Activated CD8-positive, alpha-beta memory T cell treated with anti-CD3 and anti-CD28 coated beads, Interleukin-2, amount 10 ng/mL, durations not matched to agents 7 days and 5 days (primary cell): Measurements from ENCODE around the gene CCDC142. TPM values are rescaled to one million over a fixed set of nuclear protein-coding genes. Genes with fewer than 3 reads are reported as not detected.
"Not testable (repeated sequence)": the region's sequence is repeated elsewhere in the genome, so short reads cannot be mapped to it uniquely, and the experiment has no call there.

ENCODE experiments used
- ATAC-seq: fragments of 150-1000 bp; cut with Tn5 transposase; one replicate; pipeline ENCODE4 v1.10.0; 2021; ENCODE audit warnings: moderate library complexity
- CTCF ChIA-PET: fragments of 350-600 bp; sonication (Branson Sonifier 250); formaldehyde crosslinking; loops from one replicate; lab custom pipeline; 2021; ENCODE audit warnings: antibody characterized with exemption; lab: Charles Lee
- DNase-seq: peaks from one replicate; pipeline ENCODE4 v3.0.0-alpha.2; 2020
- H3K27ac Mint-ChIP-seq: one replicate; pipeline ENCODE4 v1.8.0; 2021; ENCODE audit warnings: mild to moderate bottlenecking, mixed read lengths
- H3K27me3 Mint-ChIP-seq: one replicate; pipeline ENCODE4 v1.8.0; 2021; ENCODE audit warnings: mixed read lengths
- H3K36me3 Mint-ChIP-seq: one replicate; pipeline ENCODE4 v1.8.0; 2021; ENCODE audit warnings: mild to moderate bottlenecking, mixed read lengths
- H3K4me1 Mint-ChIP-seq: one replicate; pipeline ENCODE4 v1.8.0; 2021; ENCODE audit warnings: mixed read lengths
- H3K4me3 Mint-ChIP-seq: one replicate; pipeline ENCODE4 v1.8.0; 2021; ENCODE audit warnings: mild to moderate bottlenecking, moderate library complexity, mixed read lengths
- H3K9me3 Mint-ChIP-seq: one replicate; pipeline ENCODE4 v1.8.0; 2022; ENCODE audit warnings: low read depth, mixed read lengths
- total RNA-seq, 2 experiments: library from RNA; stranded (reverse); gene quantifications; one replicate each; pipeline ENCODE4 v1.2.3, GENCODE V29; 2021

CCDC142 gene
- total RNA-seq, 2 experiments from 2014 or later: 26.5 to 29.5 TPM

GRCh38 chr2:74462786-74463105 lies 20.1 kb downstream of the CCDC142 start:
- peaks cover 33% of the 10 kb centered on the region for H3K4me1 Mint-ChIP-seq
- no peaks in the 10 kb centered on the region for H3K27me3 Mint-ChIP-seq
- H3K27ac Mint-ChIP-seq: no peak overlapping the region
- DNase-seq (no peak), ATAC-seq (no peak)
- peaks cover 13% of the 10 kb centered on the region for H3K36me3 Mint-ChIP-seq
- CTCF ChIA-PET: interaction anchor here (0.7 to 3.8 kb wide), 2 partner anchors 10 to 19 kb away, joined by 3 to 19 read pairs; partner anchors contain the start of genes CCDC142, MRPL53 and TTC31
- H3K9me3 Mint-ChIP-seq: no peaks in the 10 kb centered on the region
- H3K4me3 Mint-ChIP-seq: peak overlapping the region; percentile 38

DNA sequence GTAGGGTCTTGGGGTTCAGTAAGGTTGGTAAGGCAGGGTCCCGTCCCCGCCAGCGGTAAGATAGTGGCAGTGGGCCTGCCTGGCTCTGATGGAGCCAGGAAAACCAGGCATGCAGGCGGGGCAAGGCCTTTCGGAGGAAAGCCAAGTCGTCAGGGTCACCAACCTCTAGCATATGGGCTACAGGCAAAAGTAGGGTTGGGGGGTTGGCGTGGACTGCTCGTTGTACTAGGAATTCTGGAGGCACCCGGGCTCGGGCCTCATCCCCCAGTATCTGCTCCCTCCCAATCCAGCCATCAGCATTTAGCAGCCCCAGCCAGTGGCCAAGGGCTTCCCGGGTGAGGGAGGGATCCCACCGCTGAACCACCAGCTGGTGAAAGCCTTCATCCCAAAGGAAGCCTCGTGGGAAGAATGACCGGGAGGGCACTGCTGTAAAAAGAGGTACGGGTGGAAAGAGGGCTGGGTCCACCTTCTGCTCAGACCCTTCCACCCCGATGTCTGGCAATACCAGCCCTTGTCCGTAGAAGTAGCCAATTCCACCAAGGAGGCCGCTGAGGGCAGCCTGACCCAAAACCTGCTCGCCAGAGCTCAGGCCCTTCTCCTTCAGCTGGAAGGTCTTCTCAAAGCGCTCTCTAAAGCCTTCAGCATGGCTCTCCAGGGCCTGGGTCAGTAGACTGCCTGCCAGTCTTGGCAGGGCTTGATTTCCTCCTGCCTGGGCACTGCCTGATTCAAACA lies 20.6 kb downstream of the CCDC142 start:
- CTCF ChIA-PET: interaction anchor here (0.7 to 3.8 kb wide), 3 partner anchors 10 to 123 kb away, joined by 3 to 19 read pairs (median 4); partner anchors contain the start of genes CCDC142, MRPL53 and TTC31
- ATAC-seq (no peak), DNase-seq (no peak)
- Mint-ChIP-seq H3K4me3 (no peak overlapping the region), H3K27me3 (no peaks in the 10 kb centered on the region), H3K4me1 (peaks cover 34% of the 10 kb centered on the region), H3K36me3 (peaks cover 13% of the 10 kb centered on the region), H3K9me3 (no peaks in the 10 kb centered on the region), H3K27ac (no peak overlapping the region)

DNA sequence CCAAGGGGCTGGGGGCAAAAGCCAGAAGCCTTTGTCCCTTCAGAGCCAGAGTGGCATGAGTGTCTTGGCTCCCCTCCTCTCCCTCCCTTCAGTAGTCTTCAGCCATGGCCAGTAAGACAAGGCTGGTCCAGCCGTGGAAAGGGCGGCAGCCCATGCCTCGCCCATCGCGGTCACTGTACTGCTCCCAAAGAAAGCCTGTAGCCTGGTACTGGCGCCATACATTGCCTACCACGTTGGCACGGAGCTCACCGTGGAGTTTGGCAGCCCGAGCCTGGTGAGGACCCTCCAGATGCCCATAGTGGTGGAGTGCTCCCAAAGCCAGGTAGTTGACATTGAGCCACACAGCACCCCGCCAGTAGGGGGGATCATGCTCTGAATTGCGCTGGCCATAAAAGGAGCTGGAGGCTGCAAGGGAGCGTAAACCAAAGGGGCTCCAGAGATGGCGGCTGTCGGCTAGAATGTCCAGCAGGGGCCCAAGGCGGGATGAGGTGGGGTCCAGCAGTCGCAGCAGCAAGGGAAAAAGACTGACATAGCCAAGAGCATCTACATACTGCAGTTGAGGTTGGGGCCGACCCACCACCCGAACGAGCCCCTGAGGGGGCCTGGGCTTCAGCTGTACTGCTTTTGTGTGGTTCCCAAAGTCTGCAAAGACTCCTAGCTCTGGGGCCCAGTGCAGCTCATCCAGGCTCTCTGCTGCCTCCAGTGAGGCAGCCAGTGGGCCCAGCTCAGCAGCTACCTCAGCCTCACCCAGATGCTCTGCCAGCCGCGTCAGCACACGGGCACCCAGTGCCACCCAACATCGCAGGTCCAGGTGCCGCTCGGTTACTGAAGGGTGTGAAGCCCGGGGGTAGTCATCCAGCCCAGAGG lies 21.4 kb downstream of the CCDC142 start:
- Mint-ChIP-seq H3K36me3 (peaks cover 14% of the 10 kb centered on the region), H3K4me3 (no peak overlapping the region), H3K9me3 (no peaks in the 10 kb centered on the region), H3K27me3 (no peaks in the 10 kb centered on the region), H3K4me1 (peaks cover 42% of the 10 kb centered on the region), H3K27ac (no peak overlapping the region)
- ATAC-seq: no peak
- no peak for DNase-seq
- CTCF ChIA-PET: interaction anchor here (1.0 to 3.8 kb wide), 2 partner anchors 21 to 124 kb away, joined by 4 to 19 read pairs; partner anchors contain the start of genes CCDC142 and TTC31

GRCh38 chr2:74460187-74460586 lies 22.6 kb downstream of the CCDC142 start:
- Mint-ChIP-seq H3K36me3 (peaks cover 14% of the 10 kb centered on the region), H3K4me1 (peaks cover 49% of the 10 kb centered on the region)
- H3K27ac Mint-ChIP-seq, H3K27me3 Mint-ChIP-seq, DNase-seq, ATAC-seq, H3K9me3 Mint-ChIP-seq, H3K4me3 Mint-ChIP-seq: not testable (repeated sequence)
- CTCF ChIA-PET: interaction anchor here (3.8 to 4.2 kb wide), 2 partner anchors 22 to 71 kb away, joined by 19 to 27 read pairs; partner anchors contain the start of genes AUP1, CCDC142, HTRA2 and TTC31

DNA sequence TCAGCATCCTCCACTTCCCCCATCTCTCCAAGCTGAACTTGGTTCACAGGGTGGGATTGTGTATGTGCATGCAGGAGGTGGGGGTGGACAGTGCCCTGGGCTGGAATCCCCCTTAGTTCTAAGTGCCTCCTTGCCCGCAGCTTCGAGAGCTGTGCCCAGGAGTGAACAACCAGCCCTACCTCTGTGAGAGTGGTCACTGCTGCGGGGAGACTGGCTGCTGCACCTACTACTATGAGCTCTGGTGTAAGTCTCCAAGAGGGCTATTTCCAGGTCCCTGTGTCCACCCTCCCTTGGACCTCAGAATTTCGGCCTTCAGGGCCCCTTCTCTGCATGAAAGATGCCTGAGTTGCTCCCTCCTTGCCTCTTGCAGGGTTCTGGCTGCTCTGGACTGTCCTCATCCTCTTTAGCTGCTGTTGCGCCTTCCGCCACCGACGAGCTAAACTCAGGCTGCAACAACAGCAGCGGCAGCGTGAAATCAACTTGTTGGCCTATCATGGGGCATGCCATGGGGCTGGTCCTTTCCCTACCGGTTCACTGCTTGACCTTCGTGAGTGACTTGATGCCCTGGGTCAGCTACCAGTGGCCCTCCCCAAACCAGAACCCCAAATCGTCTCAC lies 23.2 kb downstream of the CCDC142 start:
- CTCF ChIA-PET: interaction anchor here (3.8 to 7.4 kb wide), 4 partner anchors 14 to 71 kb away, joined by 19 to 66 read pairs (median 42); partner anchors contain the start of genes AUP1, CCDC142, HTRA2 and MRPL53
- not testable (repeated sequence) for H3K9me3 Mint-ChIP-seq, H3K27me3 Mint-ChIP-seq, DNase-seq, ATAC-seq
- H3K36me3 Mint-ChIP-seq: peaks cover 16% of the 10 kb centered on the region
- peak overlapping the region; percentile 94 for H3K4me3 Mint-ChIP-seq
- peak overlapping the region; percentile 95 for H3K27ac Mint-ChIP-seq
- peaks cover 53% of the 10 kb centered on the region for H3K4me1 Mint-ChIP-seq

GRCh38 chr2:74458938-74459363 lies 23.8 kb downstream of the CCDC142 start:
- ATAC-seq (no peak), DNase-seq (no peak)
- peak overlapping the region; percentile 95 for H3K27ac Mint-ChIP-seq
- H3K36me3 Mint-ChIP-seq: peaks cover 16% of the 10 kb centered on the region
- no peaks in the 10 kb centered on the region for H3K9me3 Mint-ChIP-seq
- H3K4me3 Mint-ChIP-seq: peak overlapping the region; percentile 94
- H3K4me1 Mint-ChIP-seq: peaks cover 53% of the 10 kb centered on the region
- no peaks in the 10 kb centered on the region for H3K27me3 Mint-ChIP-seq
- CTCF ChIA-PET: interaction anchor here (1.4 to 7.4 kb wide), 5 partner anchors 9 to 125 kb away, joined by 3 to 66 read pairs (median 27); partner anchors contain the start of genes AUP1, CCDC142, HTRA2 and MRPL53

DNA sequence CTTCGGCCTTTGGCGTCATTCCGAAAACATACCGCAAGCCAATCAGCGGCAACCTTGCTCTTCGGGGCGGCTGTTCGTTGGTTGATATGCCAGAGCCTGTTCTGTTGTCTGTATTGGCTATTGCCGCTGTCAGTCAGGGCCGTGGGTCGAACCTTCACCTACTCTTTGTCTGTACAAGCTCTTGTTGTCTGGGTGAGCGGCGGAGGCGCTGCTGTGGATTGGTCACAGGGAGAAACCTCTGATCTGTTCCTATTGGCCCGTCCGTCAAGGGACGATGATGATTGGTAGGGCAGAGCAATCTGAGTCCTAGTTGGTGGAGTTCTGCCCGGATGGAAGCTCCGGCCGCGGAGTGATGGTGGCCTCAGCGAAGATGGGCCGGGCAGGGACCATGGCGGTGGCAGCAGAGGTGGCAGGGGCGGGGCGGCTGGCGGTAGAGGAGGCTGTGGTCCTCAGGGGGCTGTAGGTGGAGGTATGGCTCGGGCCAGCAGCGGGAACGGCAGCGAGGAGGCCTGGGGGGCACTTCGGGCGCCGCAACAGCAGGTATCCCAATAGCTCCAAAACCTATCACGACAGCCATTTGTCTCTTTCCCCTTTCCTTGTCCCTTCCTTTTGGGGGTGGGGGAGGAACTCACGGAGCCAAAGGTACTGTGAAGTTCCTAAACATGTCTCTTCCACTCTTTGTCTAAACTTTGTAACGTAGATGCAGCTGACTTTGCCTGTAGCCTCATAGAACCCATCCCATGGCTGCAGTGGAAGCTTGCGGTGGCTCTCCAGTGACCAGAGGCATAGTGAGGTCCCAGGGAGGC lies 24.5 kb downstream of the CCDC142 start, which contains the start of gene WBP1:
TSS of gene WBP1 (plus strand) at position 307 of the 806 bp plus-strand sequence. CDS start at position 472, 165 bp downstream.
- Mint-ChIP-seq H3K9me3 (no peaks in the 10 kb centered on the region), H3K4me3 (peak within 1 kb of the TSS; percentile 94), H3K4me1 (peaks cover 51% of the 10 kb centered on the region), H3K27me3 (no peaks in the 10 kb centered on the region), H3K27ac (peak within 1 kb of the TSS; percentile 95), H3K36me3 (peaks cover 16% of the 10 kb centered on the region)
- CTCF ChIA-PET: interaction anchor here (1.0 to 7.4 kb wide), 8 partner anchors 9 to 259 kb away, joined by 3 to 66 read pairs (median 8); partner anchors contain the start of genes AUP1, CCDC142, HTRA2 and MRPL53
- DNase-seq: peak; percentile 100
- peak; percentile 86 for ATAC-seq

DNA sequence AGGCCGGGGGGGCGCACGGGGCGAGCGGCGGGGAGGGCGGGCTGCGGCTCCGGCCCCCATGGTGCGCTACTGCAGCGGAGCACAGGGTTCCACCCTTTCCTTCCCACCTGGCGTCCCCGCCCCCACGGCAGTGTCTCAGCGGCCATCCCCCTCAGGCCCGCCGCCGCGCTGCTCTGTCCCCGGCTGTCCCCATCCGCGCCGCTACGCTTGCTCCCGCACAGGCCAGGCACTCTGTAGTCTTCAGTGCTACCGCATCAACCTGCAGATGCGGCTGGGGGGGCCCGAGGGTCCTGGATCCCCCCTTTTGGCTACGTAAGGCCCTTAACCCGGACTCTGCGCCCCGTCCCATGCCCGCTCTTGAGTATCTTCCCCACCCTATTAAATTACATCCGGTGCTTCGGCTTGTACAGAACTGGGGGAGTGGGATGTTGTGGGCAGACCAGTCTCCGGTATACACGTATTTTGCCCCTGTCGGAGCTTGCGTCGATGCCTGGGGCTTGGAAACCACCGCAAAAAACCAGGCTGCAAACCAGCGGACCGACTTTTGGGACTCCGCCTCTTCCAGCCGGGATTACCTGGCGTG lies 25.2 kb downstream of the CCDC142 start:
- ATAC-seq (peak; percentile 42), DNase-seq (peak; percentile 91)
- CTCF ChIA-PET: interaction anchor here (1.0 to 7.4 kb wide), 9 partner anchors 10 to 259 kb away, joined by 3 to 66 read pairs (median 7); partner anchors contain the start of genes AUP1, CCDC142, HTRA2 and MRPL53
- H3K4me3 Mint-ChIP-seq: peak overlapping the region; percentile 94
- H3K27ac Mint-ChIP-seq: peak overlapping the region; percentile 95
- peaks cover 10% of the 10 kb centered on the region for H3K36me3 Mint-ChIP-seq
- peaks cover 55% of the 10 kb centered on the region for H3K4me1 Mint-ChIP-seq
- no peaks in the 10 kb centered on the region for H3K9me3 Mint-ChIP-seq
- no peaks in the 10 kb centered on the region for H3K27me3 Mint-ChIP-seq

GRCh38 chr2:74457129-74457548 lies 25.7 kb downstream of the CCDC142 start:
- Mint-ChIP-seq H3K9me3 (no peaks in the 10 kb centered on the region), H3K4me1 (peaks cover 59% of the 10 kb centered on the region), H3K4me3 (peak overlapping the region; percentile 94), H3K36me3 (peaks cover 9% of the 10 kb centered on the region), H3K27me3 (no peaks in the 10 kb centered on the region), H3K27ac (peak overlapping the region; percentile 95)
- no peak for DNase-seq
- no peak for ATAC-seq
- CTCF ChIA-PET: interaction anchor here (1.2 to 7.4 kb wide), 8 partner anchors 9 to 109 kb away, joined by 3 to 66 read pairs (median 10); partner anchors contain the start of genes AUP1, CCDC142, HTRA2 and MOGS

GRCh38 chr2:74454654-74455511 lies 27.9 kb downstream of the CCDC142 start, which contains the start of gene INO80B:
TSS of gene INO80B (plus strand) at chr2:74455087. CDS start at chr2:74455117, 30 bp downstream.
- H3K36me3 Mint-ChIP-seq: peaks cover 4% of the 10 kb centered on the region
- H3K9me3 Mint-ChIP-seq: no peaks in the 10 kb centered on the region
- DNase-seq (peak; percentile 98), ATAC-seq (peak; percentile 53)
- peak within 1 kb of the TSS; percentile 94 for H3K4me3 Mint-ChIP-seq
- CTCF ChIA-PET: interaction anchor here (0.8 to 7.4 kb wide), 12 partner anchors 11 to 205 kb away, joined by 3 to 66 read pairs (median 4); partner anchors contain the start of genes C2orf81, CCDC142, LBX2 and MOGS
- H3K27ac Mint-ChIP-seq: peak within 1 kb of the TSS; percentile 89
- H3K27me3 Mint-ChIP-seq: no peaks in the 10 kb centered on the region
- peaks cover 54% of the 10 kb centered on the region for H3K4me1 Mint-ChIP-seq
